Activated T-cell treated with anti-CD3 and anti-CD28 coated beads, Interleukin-2, amount 50 U/mL, for 4 hours (primary cell): ENCODE measurements around the gene EPHB1. TPM values are rescaled to one million over a fixed set of nuclear protein-coding genes. Genes with fewer than 3 reads are reported as not detected.

Experiments
- ATAC-seq, 2 donors: fragments of 200-7000 bp; cut with Tn5 transposase; one replicate each; pipeline ENCODE4 v1.10.0; 2021
- DNase-seq: peaks from one replicate; pipeline ENCODE4 v3.0.0-alpha.2; 2020
- H3K27me3 Mint-ChIP-seq: one replicate; pipeline ENCODE4 v1.8.0; 2021; ENCODE audit warnings: low read depth, mixed read lengths
- H3K36me3 Mint-ChIP-seq: one replicate; pipeline ENCODE4 v1.8.0; 2022; ENCODE audit warnings: mixed read lengths; ENCODE audit not compliant: insufficient read depth
- H3K4me1 Mint-ChIP-seq: one replicate; pipeline ENCODE4 v1.8.0; 2021; ENCODE audit warnings: low read depth, mixed read lengths
- H3K4me3 Mint-ChIP-seq: one replicate; pipeline ENCODE4 v1.8.0; 2021; ENCODE audit warnings: mild to moderate bottlenecking, moderate library complexity, mixed read lengths
- H3K9me3 Mint-ChIP-seq: one replicate; pipeline ENCODE4 v1.8.0; 2021; ENCODE audit warnings: mixed read lengths
- total RNA-seq, 3 donors: library from RNA; stranded (reverse); gene quantifications; one replicate each; pipeline ENCODE4 v1.2.1, GENCODE V29; 2021

The EPHB1 gene
- total RNA-seq, 3 donors from 2014 or later = 0.50 to 0.71 (median 0.68) TPM

GRCh38 chr3:135168822-135169221 lies 373.8 kb downstream of the EPHB1 start:
- H3K27me3 Mint-ChIP-seq = no peaks in the 10 kb centered on the region
- H3K36me3 Mint-ChIP-seq = no peaks in the 10 kb centered on the region
- no peak overlapping the region for H3K4me3 Mint-ChIP-seq
- ATAC-seq = no peak
- DNase-seq = no peak
- H3K9me3 Mint-ChIP-seq = no peaks in the 10 kb centered on the region
- no peaks in the 10 kb centered on the region for H3K4me1 Mint-ChIP-seq

GRCh38 chr3:135169651-135170050 lies 374.6 kb downstream of the EPHB1 start:
- H3K27me3 Mint-ChIP-seq = no peaks in the 10 kb centered on the region
- H3K4me3 Mint-ChIP-seq = no peak overlapping the region
- ATAC-seq (no peak), DNase-seq (no peak)
- no peaks in the 10 kb centered on the region for H3K9me3 Mint-ChIP-seq
- no peaks in the 10 kb centered on the region for H3K36me3 Mint-ChIP-seq
- H3K4me1 Mint-ChIP-seq = no peaks in the 10 kb centered on the region

- Mint-ChIP-seq H3K36me3 (no peaks in the 10 kb centered on the region), H3K4me3 (no peak overlapping the region), H3K9me3 (no peaks in the 10 kb centered on the region), H3K4me1 (no peaks in the 10 kb centered on the region), H3K27me3 (no peaks in the 10 kb centered on the region)
- DNase-seq = no peak
- no peak for ATAC-seq
Observed at GRCh38 chr3:135170732-135171131, 375.7 kb downstream of the EPHB1 start.

- no peaks in the 10 kb centered on the region for H3K36me3 Mint-ChIP-seq
- H3K4me1 Mint-ChIP-seq = no peaks in the 10 kb centered on the region
- H3K9me3 Mint-ChIP-seq = no peaks in the 10 kb centered on the region
- DNase-seq (no peak), ATAC-seq (no peak)
- no peaks in the 10 kb centered on the region for H3K27me3 Mint-ChIP-seq
- no peak overlapping the region for H3K4me3 Mint-ChIP-seq
Observed at GRCh38 chr3:135172191-135172869, 377.3 kb downstream of the EPHB1 start.

- Mint-ChIP-seq H3K4me3 (no peak overlapping the region), H3K4me1 (no peaks in the 10 kb centered on the region), H3K36me3 (no peaks in the 10 kb centered on the region), H3K9me3 (no peaks in the 10 kb centered on the region), H3K27me3 (no peaks in the 10 kb centered on the region)
- ATAC-seq (no peak), DNase-seq (no peak)
Observed at GRCh38 chr3:135175728-135176277, 380.7 kb downstream of the EPHB1 start.

- no peak overlapping the region for H3K4me3 Mint-ChIP-seq
- no peaks in the 10 kb centered on the region for H3K9me3 Mint-ChIP-seq
- no peak for DNase-seq
- no peaks in the 10 kb centered on the region for H3K36me3 Mint-ChIP-seq
- H3K27me3 Mint-ChIP-seq = no peaks in the 10 kb centered on the region
- ATAC-seq = no peak
- no peaks in the 10 kb centered on the region for H3K4me1 Mint-ChIP-seq
Observed at GRCh38 chr3:135176881-135177280, 381.8 kb downstream of the EPHB1 start.

- DNase-seq (no peak), ATAC-seq (no peak)
- Mint-ChIP-seq H3K4me1 (no peaks in the 10 kb centered on the region), H3K4me3 (no peak overlapping the region), H3K27me3 (no peaks in the 10 kb centered on the region), H3K9me3 (no peaks in the 10 kb centered on the region), H3K36me3 (no peaks in the 10 kb centered on the region)
Observed at GRCh38 chr3:135178566-135178965, 383.5 kb downstream of the EPHB1 start.

- Mint-ChIP-seq H3K4me3 (no peak overlapping the region), H3K4me1 (no peaks in the 10 kb centered on the region), H3K36me3 (no peaks in the 10 kb centered on the region), H3K9me3 (no peaks in the 10 kb centered on the region), H3K27me3 (no peaks in the 10 kb centered on the region)
- DNase-seq = no peak
- no peak for ATAC-seq
Observed at GRCh38 chr3:135181408-135181807, 386.3 kb downstream of the EPHB1 start.

GRCh38 chr3:135182364-135182998 lies 387.4 kb downstream of the EPHB1 start:
- Mint-ChIP-seq H3K9me3 (no peaks in the 10 kb centered on the region), H3K4me1 (no peaks in the 10 kb centered on the region), H3K4me3 (no peak overlapping the region), H3K36me3 (no peaks in the 10 kb centered on the region), H3K27me3 (no peaks in the 10 kb centered on the region)
- no peak for ATAC-seq
- DNase-seq = no peak

- Mint-ChIP-seq H3K36me3 (no peaks in the 10 kb centered on the region), H3K9me3 (no peaks in the 10 kb centered on the region), H3K27me3 (no peaks in the 10 kb centered on the region), H3K4me3 (no peak overlapping the region), H3K4me1 (no peaks in the 10 kb centered on the region)
- ATAC-seq = no peak
- no peak for DNase-seq
Observed at GRCh38 chr3:135190658-135191057, 395.6 kb downstream of the EPHB1 start.

- ATAC-seq (no peak), DNase-seq (no peak)
- Mint-ChIP-seq H3K36me3 (no peaks in the 10 kb centered on the region), H3K27me3 (no peaks in the 10 kb centered on the region), H3K4me1 (no peaks in the 10 kb centered on the region), H3K4me3 (no peak overlapping the region), H3K9me3 (no peaks in the 10 kb centered on the region)
Observed at GRCh38 chr3:135191708-135192107, 396.6 kb downstream of the EPHB1 start.

- no peaks in the 10 kb centered on the region for H3K9me3 Mint-ChIP-seq
- no peaks in the 10 kb centered on the region for H3K36me3 Mint-ChIP-seq
- ATAC-seq (no peak), DNase-seq (no peak)
- no peaks in the 10 kb centered on the region for H3K27me3 Mint-ChIP-seq
- H3K4me3 Mint-ChIP-seq = no peak overlapping the region
- no peaks in the 10 kb centered on the region for H3K4me1 Mint-ChIP-seq
Observed at GRCh38 chr3:135192929-135193328, 397.9 kb downstream of the EPHB1 start.

- no peaks in the 10 kb centered on the region for H3K27me3 Mint-ChIP-seq
- no peak for DNase-seq
- H3K4me1 Mint-ChIP-seq = no peaks in the 10 kb centered on the region
- H3K9me3 Mint-ChIP-seq = no peaks in the 10 kb centered on the region
- no peaks in the 10 kb centered on the region for H3K36me3 Mint-ChIP-seq
- no peak overlapping the region for H3K4me3 Mint-ChIP-seq
- no peak for ATAC-seq
Observed at GRCh38 chr3:135197246-135197645, 402.2 kb downstream of the EPHB1 start.

- ATAC-seq (no peak), DNase-seq (no peak)
- no peaks in the 10 kb centered on the region for H3K9me3 Mint-ChIP-seq
- H3K4me1 Mint-ChIP-seq = no peaks in the 10 kb centered on the region
- H3K27me3 Mint-ChIP-seq = no peaks in the 10 kb centered on the region
- no peak overlapping the region for H3K4me3 Mint-ChIP-seq
- no peaks in the 10 kb centered on the region for H3K36me3 Mint-ChIP-seq
Observed at GRCh38 chr3:135197856-135198255, 402.8 kb downstream of the EPHB1 start.

GRCh38 chr3:135199137-135199536 lies 404.1 kb downstream of the EPHB1 start:
- H3K36me3 Mint-ChIP-seq = no peaks in the 10 kb centered on the region
- H3K9me3 Mint-ChIP-seq = no peaks in the 10 kb centered on the region
- DNase-seq = no peak
- no peaks in the 10 kb centered on the region for H3K27me3 Mint-ChIP-seq
- H3K4me3 Mint-ChIP-seq = no peak overlapping the region
- ATAC-seq = no peak
- H3K4me1 Mint-ChIP-seq = no peaks in the 10 kb centered on the region
